Stimulated activated CD4-positive, alpha-beta T cell treated with anti-CD3 and anti-CD28 coated beads, Interleukin-4, amount 100 ng/mL, for 4 hours (primary cell): ENCODE data around the gene ACSF2.
A peak's percentile ranks its signal among the peaks of the same experiment; 100 is the strongest.
"Not testable (repeated sequence)": the region's sequence is repeated elsewhere in the genome, so short reads cannot be mapped to it uniquely, and the experiment has no call there.

ENCODE experiments used
- DNase-seq, 2 experiments: peaks; one replicate each; pipeline ENCODE4 v3.0.0-alpha.2; 2020

ACSF2 gene

GRCh38 chr17:50412188-50412732, 13.8 kb upstream of the ACSF2 start:
- DNase-seq: no peak

GRCh38 chr17:50414808-50415207, 11.2 kb upstream of the ACSF2 start:
- DNase-seq: no peak

- not testable (repeated sequence) for DNase-seq
Measured at GRCh38 chr17:50419577-50419976, 6.4 kb upstream of the ACSF2 start.

- DNase-seq: no peak
Measured at GRCh38 chr17:50420419-50421112, 5.5 kb upstream of the ACSF2 start.

- DNase-seq: no peak
Measured at GRCh38 chr17:50421308-50422051, 4.5 kb upstream of the ACSF2 start.

GRCh38 chr17:50422738-50423137, 3.3 kb upstream of the ACSF2 start:
- no peak for DNase-seq

GRCh38 chr17:50423553-50424159, 2.4 kb upstream of the ACSF2 start:
- no peak for DNase-seq

GRCh38 chr17:50424246-50424995, 1.6 kb upstream of the ACSF2 start:
- DNase-seq: no peak

- DNase-seq: no peak
Measured at GRCh38 chr17:50424996-50425681, 879 bp upstream of the ACSF2 start.

GRCh38 chr17:50426472-50426782, 409 bp downstream of the ACSF2 start:
- no peak for DNase-seq

- DNase-seq: peak in 1 of 2 experiments; percentile 8
Measured at GRCh38 chr17:50426814-50427787, 1.1 kb downstream of the ACSF2 start.

GRCh38 chr17:50428126-50428525, 2.1 kb downstream of the ACSF2 start:
- DNase-seq: not testable (repeated sequence)

- DNase-seq: no peak
Measured at GRCh38 chr17:50428831-50429424, 2.9 kb downstream of the ACSF2 start.

GRCh38 chr17:50429793-50430192, 3.8 kb downstream of the ACSF2 start:
- no peak for DNase-seq

GRCh38 chr17:50430821-50431618, 5.0 kb downstream of the ACSF2 start:
- DNase-seq: no peak

GRCh38 chr17:50432125-50432762, 6.2 kb downstream of the ACSF2 start:
- no peak for DNase-seq

- DNase-seq: no peak
Measured at GRCh38 chr17:50437409-50437808, 11.4 kb downstream of the ACSF2 start.

- DNase-seq: no peak
Measured at GRCh38 chr17:50439008-50439407, 13.0 kb downstream of the ACSF2 start.

GRCh38 chr17:50440172-50440837, 14.3 kb downstream of the ACSF2 start:
- DNase-seq: no peak
